NT2/D1 (cell line): ENCODE data around the gene SMIM8.

ENCODE experiments used
- SUZ12 ChIP-seq: IDR thresholded peaks from 2 replicates; pipeline ENCODE4 v1.6.1; 2011; ENCODE audit not compliant: insufficient read length, insufficient read depth; ENCODE audit errors: extremely low read depth
- YY1 ChIP-seq: IDR thresholded peaks from 2 replicates; pipeline ENCODE4 v1.6.1; 2011; ENCODE audit not compliant: insufficient read length, insufficient read depth
- ZNF274 ChIP-seq: IDR thresholded peaks from 2 replicates; pipeline ENCODE4 v1.6.1; 2011; ENCODE audit warnings: mild to moderate bottlenecking, low read depth, low read length

GRCh38 chr6:87391334-87391733, 68.9 kb downstream of the SMIM8 start:
- TF ChIP-seq YY1 (no peak), ZNF274 (no peak), SUZ12 (no peak)
